GM04503 (cell line): ENCODE measurements around the gene HS1BP3.

ENCODE experiments used
- DNase-seq: peaks from one replicate; pipeline ENCODE4 v3.0.0-alpha.2; 2012; ENCODE audit warnings: low read depth

HS1BP3 gene

GRCh38 chr2:20674974-20675679 is 24.2 kb upstream of the HS1BP3 start:
- peak; percentile 27 for DNase-seq

DNA sequence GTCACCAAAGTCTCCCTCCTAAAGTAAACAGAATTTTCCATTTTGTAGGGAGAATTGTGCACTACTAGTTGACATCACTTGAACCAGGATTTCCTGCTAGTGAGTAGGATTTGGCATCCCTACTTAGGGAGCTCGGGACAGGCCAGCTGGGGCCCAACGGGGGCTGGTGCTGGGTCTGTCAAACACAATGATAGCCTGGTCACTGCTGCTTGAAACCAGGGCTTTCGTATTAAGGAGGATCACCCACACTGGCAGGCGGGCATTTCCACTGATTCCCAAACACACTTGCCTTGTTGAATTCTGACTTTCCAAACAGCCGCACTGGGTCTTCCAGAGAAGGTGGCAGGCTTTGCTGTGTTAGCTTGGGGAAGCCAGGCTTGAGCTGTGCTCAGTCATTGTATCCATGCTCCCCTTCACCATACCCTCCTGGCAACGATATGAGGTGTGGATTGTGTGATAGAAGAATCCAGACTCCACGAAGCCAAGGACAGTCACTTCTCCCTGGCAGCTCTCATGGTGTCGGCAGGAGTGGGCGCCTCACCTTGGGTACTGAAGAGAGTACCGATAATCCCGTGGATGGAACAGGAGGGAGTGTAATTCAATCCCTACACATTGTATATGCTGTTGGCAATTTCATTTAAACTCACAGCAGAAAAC is 23.5 kb upstream of the HS1BP3 start:
- no peak for DNase-seq

DNA sequence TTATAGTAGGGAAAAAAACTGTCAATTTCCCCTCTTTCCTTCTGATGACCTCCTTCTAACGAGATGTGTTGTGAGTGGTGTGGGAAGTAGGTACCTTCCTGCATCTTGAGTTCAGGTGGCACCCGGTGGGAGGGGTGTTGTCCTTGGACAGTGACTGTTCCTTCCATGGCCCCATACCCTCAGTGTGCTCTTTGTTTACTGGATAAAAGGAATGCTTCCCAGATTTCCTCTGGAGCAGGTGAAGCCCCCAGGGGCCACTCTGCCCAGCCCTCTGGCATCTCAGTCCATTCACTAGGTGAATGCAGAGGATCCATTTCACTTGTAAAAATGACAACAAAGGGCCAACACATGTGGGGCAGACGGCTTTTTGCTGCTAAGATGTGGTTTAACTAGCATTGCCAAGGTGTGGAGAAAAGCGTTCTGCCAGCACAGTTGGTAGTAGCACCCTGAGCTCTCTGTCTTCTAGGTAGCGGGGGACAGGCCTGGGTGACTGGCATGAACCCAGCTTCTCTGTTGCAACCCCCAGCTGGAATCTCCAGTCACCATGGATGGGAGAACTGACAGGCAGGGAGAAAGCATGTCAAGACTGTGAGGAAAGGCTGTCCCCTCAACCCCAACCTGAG is 22.9 kb upstream of the HS1BP3 start:
- no peak for DNase-seq

DNA sequence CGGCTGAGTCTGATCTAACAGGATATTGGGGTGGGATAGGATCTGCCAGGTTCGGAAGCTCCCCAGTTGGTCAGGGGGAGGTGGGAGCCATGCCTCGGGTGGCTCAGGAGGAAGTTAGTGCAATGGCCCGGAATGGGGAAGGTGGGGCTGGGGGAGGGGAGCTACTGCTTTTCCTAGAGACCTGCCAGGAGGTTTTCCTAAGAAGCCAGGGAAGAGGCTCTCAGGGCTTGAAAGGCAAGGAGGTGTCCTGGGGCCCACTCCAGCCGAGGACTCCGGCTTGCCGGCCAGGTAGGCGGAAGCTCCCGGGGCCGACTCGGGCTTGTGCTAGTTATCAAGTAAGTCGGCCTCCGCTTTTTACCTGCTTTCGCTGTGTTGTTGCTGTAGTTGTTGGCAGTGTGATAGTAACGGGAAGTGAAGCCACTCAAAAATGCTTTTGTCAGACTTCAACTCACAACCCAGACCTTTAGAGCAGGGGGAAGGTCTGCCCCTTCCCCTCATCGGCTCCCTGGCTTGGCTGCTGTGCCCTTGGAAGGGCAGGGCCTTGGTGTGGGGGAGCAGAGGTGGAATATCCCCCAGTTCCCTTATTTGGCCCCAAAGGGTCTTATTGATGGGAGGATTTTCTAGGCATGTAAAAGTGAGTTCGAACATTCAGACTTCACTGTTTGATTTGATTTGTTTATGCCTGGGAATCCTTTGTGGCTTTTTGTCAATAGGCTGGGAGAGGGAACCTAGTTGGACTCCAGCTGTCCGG is 21.5 kb upstream of the HS1BP3 start:
- DNase-seq = no peak

DNA sequence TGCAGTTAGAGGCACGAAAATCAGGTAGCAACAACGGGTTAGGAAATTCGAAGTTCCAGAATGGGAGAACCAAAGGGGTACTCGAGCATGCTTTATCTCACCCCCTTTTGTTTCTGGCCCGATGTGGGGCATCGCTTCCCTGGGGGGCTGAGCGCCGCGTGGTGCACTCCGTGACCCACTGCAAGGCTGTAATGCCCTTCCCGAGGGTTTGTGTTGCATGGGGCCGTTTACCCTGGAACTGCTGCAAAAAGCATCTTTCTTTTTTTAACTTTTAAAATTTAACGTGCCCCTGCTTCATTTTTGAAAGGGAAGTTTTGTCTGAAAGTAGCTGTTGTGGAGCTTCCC is 20.8 kb upstream of the HS1BP3 start:
- no peak for DNase-seq

DNA sequence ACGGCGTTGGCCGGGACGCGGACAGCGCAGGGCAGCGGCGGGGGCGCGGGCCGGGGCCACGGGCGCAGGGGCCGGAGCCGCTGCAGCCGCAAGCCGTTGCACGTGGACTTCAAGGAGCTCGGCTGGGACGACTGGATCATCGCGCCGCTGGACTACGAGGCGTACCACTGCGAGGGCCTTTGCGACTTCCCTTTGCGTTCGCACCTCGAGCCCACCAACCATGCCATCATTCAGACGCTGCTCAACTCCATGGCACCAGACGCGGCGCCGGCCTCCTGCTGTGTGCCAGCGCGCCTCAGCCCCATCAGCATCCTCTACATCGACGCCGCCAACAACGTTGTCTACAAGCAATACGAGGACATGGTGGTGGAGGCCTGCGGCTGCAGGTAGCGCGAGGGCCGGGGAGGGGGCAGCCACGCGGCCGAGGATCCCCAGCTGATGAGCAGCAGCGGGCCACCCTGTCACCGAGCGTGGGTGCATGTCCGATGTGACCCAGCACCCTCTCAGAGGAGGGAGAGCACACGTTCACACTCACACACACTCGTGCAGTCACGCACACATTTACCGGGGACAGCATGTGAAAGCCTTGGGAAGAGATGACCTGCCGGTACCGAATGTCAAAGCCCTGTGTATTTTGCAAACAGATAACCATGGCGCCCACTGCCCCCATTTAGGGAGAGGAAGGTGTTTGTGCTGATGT is 20.3 kb upstream of the HS1BP3 start:
- no peak for DNase-seq

DNA sequence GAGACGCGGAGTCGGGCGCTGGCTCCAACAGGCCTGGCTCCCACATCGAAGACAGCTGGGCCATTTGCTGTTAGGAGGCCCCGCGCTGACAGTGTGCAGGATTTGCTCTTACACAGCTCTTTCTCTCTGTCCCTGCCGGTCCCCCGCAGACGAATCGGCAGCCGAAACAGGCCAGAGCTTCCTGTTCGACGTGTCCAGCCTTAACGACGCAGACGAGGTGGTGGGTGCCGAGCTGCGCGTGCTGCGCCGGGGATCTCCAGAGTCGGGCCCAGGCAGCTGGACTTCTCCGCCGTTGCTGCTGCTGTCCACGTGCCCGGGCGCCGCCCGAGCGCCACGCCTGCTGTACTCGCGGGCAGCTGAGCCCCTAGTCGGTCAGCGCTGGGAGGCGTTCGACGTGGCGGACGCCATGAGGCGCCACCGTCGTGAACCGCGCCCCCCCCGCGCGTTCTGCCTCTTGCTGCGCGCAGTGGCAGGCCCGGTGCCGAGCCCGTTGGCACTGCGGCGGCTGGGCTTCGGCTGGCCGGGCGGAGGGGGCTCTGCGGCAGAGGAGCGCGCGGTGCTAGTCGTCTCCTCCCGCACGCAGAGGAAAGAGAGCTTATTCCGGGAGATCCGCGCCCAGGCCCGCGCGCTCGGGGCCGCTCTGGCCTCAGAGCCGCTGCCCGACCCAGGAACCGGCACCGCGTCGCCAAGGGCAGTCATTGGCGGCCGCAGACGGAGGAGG is 19.6 kb upstream of the HS1BP3 start:
- no peak for DNase-seq

DNA sequence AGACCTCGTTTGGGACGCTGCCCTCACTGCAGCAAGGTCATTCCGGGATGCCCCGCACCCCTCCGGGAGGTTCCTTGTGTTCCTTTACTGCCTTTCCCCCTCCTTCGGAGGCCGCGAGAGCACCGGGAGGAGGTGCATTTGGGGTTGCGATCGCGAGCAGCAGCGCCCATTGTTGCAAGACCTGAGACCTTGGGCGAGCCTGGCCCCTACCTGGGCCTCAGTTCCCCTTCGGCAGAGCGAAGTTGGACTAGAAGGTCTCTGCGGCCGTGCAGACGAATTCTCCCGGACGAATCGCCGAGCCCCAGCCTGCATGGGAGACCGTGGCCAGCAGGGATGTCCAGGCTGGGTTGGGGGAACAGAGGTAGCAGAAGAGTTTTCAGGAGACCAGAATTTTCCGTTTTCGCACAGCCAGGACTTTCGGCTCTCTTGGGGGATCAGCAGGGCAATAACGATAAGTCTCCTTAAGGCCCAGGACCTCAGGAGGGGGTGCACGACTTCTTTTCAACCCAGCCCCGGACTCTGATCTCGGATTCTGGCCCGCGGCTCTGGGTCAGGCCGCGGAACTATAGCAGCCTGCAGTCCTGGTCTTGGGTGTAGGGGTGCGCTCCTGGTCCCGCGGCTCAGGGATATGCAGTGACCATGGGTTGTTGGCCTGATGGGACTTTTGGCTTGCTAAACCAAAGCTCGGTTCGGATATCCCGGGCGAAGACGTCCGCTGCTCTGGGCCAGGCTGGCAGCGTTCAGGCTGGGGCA is 18.8 kb upstream of the HS1BP3 start:
- no peak for DNase-seq

DNA sequence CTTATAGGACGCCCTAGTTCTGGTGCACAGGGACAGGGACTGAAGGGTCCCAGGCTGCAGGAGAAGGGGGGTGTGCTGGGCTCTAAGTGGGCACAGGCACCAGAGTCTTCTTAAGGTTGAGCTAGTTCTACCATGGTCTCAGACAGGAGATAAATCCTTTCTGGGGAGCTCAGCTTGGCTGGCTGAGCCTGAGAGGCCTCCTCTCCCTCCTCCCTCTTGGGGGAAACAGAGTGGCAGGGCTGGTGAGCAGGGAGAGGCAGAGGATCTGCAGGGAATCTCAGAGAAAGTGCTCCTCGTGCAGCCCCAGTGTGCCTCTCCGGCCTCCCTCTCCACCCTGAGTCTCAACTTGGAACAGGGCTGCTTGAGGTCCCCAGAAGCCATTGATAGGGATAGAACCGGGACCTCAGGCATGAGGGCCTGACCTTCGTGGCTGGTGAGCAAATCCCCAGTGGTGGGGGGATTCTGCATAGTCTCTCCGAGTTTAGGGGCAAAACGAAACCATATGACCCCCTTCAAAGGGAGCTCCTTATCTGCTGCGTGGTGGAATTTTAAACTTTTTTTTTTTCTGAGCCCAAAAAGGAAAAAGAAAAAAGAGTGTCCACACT is 18.1 kb upstream of the HS1BP3 start:
- no peak for DNase-seq

GRCh38 chr2:20668451-20668850 is 17.6 kb upstream of the HS1BP3 start:
- no peak for DNase-seq

- DNase-seq = no peak
Measured at GRCh38 chr2:20667531-20668401, 16.9 kb upstream of the HS1BP3 start.

DNA sequence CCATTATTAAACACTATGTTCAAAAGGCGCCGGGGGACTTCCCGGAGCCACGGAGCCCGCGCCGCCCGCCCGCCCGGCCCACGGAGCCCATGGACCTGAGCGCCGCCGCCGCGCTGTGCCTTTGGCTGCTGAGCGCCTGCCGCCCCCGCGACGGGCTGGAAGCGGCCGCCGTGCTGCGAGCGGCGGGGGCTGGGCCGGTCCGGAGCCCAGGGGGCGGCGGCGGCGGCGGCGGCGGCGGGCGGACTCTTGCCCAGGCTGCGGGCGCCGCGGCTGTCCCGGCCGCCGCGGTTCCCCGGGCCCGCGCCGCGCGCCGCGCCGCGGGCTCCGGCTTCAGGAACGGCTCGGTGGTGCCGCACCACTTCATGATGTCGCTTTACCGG is 16.2 kb upstream of the HS1BP3 start:
- DNase-seq = no peak

- DNase-seq = no peak
Measured at GRCh38 chr2:20666304-20667150, 15.6 kb upstream of the HS1BP3 start, which contains the start of gene GDF7. Gene GDF7, plus strand, starts transcription at chr2:20667144. Its CDS starts 96 bp downstream, at chr2:20667240.

- no peak for DNase-seq
Measured at GRCh38 chr2:20666005-20666303, 15.1 kb upstream of the HS1BP3 start.

DNA sequence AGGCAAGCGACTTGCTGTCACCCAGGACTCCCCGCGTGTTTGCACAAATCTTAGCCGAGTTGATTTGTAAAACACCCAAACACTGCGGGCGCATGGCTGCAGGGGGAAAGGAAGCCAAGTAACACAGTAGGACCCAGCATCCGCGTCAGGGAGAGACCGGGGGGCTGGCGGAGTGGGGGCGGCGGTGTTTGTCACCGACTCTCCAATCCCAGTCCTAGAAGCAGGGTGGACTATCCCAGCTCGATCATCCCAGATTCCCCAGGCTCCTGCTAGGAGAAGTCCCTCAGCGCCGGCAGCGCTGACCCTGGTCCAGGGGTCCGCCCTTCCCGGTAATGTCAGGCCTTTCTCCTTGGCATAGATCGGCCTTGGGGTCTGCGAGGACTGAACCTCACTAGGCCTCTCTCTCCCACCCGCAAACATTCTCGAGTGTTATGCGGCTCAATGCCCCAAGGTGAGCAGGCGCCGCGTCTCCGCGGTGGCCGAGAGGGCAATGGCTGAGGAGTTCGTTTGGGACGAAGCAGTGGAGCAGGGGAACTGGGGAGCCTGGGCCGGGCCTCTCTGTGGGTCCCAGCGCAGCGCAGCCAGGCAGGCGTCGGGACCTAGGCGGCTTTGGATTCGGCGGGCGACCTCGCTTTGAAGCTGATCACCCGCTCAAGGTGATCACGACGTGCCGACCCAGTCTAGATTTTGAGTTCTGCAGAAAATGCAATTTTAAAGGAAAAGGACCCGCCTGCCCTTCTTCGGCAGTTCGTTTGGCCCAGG is 14.5 kb upstream of the HS1BP3 start:
- DNase-seq = no peak

- no peak for DNase-seq
Measured at GRCh38 chr2:20664431-20665242, 13.7 kb upstream of the HS1BP3 start.

DNA sequence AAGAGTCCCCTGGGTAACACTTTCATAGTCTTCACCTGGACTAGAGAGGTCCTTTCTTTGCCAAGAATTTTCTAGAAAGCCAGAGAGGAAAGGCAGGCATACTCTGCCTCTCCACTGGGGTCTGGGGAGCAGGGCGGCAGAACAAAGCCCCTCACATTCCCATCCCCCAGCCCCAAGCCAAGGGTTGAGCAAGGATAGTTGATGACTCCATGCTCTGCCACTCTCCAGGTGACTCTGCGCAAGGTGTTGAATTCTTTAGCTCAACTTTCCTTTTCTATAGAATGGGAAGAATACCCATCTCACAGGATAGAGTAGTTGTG is 13.1 kb upstream of the HS1BP3 start:
- DNase-seq = no peak
